Heart left ventricle (tissue), 16 donors: ENCODE data around the gene KRT15. TPM values are rescaled to one million over a fixed set of nuclear protein-coding genes. Genes with fewer than 3 reads are reported as not detected.
A peak's percentile ranks its signal among the peaks of the same experiment; 100 is the strongest.

Experiments used
- ATAC-seq, 4 donors: fragments of 200-7000 bp; cut with Tn5 transposase; one replicate each; pipeline ENCODE4 v1.9.1; 2020 to 2022; ENCODE audit warnings: moderate library complexity in 4 of 4, mild to moderate bottlenecking in 3 of 4, moderate number of reproducible peaks in 1 of 4
- DNase-seq, 5 donors: peaks; one replicate each; pipeline ENCODE4 v3.0.0-alpha.2; 2020
- H3K27ac ChIP-seq, 12 donors: fragments of 200-600 bp; sonication (generic) in 4 of 12; one replicate each; pipeline versions ENCODE4 v1.5.0 to v1.8.0; 2016 to 2022; ENCODE audit warnings: mild to moderate bottlenecking in 2 of 12
- H3K27me3 ChIP-seq, 9 donors: fragments of 200-600 bp; sonication (generic) in 2 of 9; one replicate each; pipeline versions ENCODE4 v1.5.1 to v1.8.0; 2016 to 2022; ENCODE audit warnings: mild to moderate bottlenecking in 3 of 9
- H3K36me3 ChIP-seq, 9 donors: fragments of 200-600 bp; sonication (generic) in 2 of 9; one replicate each; pipeline versions ENCODE4 v1.5.0 to v1.8.0; 2018 to 2022; ENCODE audit warnings: mild to moderate bottlenecking in 2 of 9
- H3K4me1 ChIP-seq, 12 donors: fragments of 200-600 bp; sonication (generic) in 4 of 12; one replicate each; pipeline versions ENCODE4 v1.5.0 to v1.8.0; 2016 to 2022; ENCODE audit warnings: mild to moderate bottlenecking in 3 of 12
- H3K4me3 ChIP-seq, 12 donors: fragments of 200-600 bp; sonication (generic) in 4 of 12; one replicate each; pipeline versions ENCODE4 v1.5.0 to v1.8.0; 2017 to 2022; ENCODE audit warnings: mild to moderate bottlenecking in 9 of 12, moderate library complexity in 4 of 12
- H3K9me3 ChIP-seq, 12 donors: fragments of 200-600 bp; sonication (generic) in 4 of 12; one replicate each; pipeline versions ENCODE4 v1.5.0 to v1.8.0; 2016 to 2022; ENCODE audit warnings: mild to moderate bottlenecking in 1 of 12
- CTCF ChIP-seq, 12 donors: fragments of 200-600 bp; sonication (generic) in 4 of 12; IDR thresholded peaks; one replicate each; pipeline versions ENCODE4 v1.5.0 to v1.8.0; 2018 to 2022; ENCODE audit warnings: antibody characterized with exemption in 12 of 12, mild to moderate bottlenecking in 5 of 12
- POLR2A ChIP-seq, 2 donors: fragments of 450-650 bp; IDR thresholded peaks; one replicate each; pipeline ENCODE4 v1.6.1; 2017; ENCODE audit warnings: antibody characterized with exemption in 2 of 2, mild to moderate bottlenecking in 2 of 2, moderate library complexity in 2 of 2
- WGBS, 4 donors: extraction: QIAGEN DNeasy Blood & Tissue Kit in 2 of 4; methylation state at CpG; one replicate each; pipeline versions ENCODE4 v1.1.5 to v1.1.7; 2013 to 2018; 5-methylcytosine and 5-hydroxymethylcytosine counted together
- intact Hi-C, 10 donors: fragments of 100-400 bp; cut with DNase I; formaldehyde crosslinking; loops; one replicate each; pipeline versions ENCODE4 v1.11.1 to v1.14.2; 2022
- polyA plus RNA-seq, 2 donors: library from polyadenylated mRNA; stranded (reverse); fragments of 200-250 nt; gene quantifications; one replicate each; pipeline ENCODE4 v1.2.3, GENCODE V29; 2013
- total RNA-seq, 9 donors: library from RNA; depleted of rRNA in 2 of 9; stranded (reverse); fragments of >200 nt in 2 of 9; fragmentation: NEBNext Ultra II Directional in 3 of 9; extraction: Animal tissue kit (Norgen Biotek cat#: 25700) in 3 of 9; gene quantifications; one replicate each; pipeline versions ENCODE4 v1.1.0 to v1.2.4, GENCODE V29; 2016 to 2023
- donor health status: ischemic (EF 13 %, LVEDD 7.1; RV severe dilation, severe dysfunction).
- donor health status: healthy with polysubstance abuse.
- donor health status: DM: no; HTN: yes; CAD: no.
- donor health status: DM: no; HTN: no; CAD: no.
- donor health status: ischemic (EF 25% LVEDD 6.9; RV normal size, moderate dysfunction).
- donor health status: ischemic (EF 25% LVEDD 5.7; RV mildly dilated, moderate dysfunction).
- donor health status: healthy.
- donor health status: DM: yes; HTN: yes; CAD: no.
- donor health status: ischemic (EF 35%, LVEDD 5.7; RV mildly dilated, moderate dysfunction).
- donor health status: nonischemic (EF 11% LVEDD 7.7; RV severe dilation, severe dysfunction).
- donor health status: DM: yes; HTN: yes; CAD: no.
- donor health status: PGD.
- donor health status: ischemic (EF 29% LVEDD 5.4; RV normal size, mild dysfunction).
- donor health status: nonischemic (EF 23%, LVEDD 6.1; RV moderate dilation, normal function).

Gene KRT15
- total and polyA plus RNA-seq, 11 donors: 0.14 to 0.36 TPM; not detected in 9

DNA sequence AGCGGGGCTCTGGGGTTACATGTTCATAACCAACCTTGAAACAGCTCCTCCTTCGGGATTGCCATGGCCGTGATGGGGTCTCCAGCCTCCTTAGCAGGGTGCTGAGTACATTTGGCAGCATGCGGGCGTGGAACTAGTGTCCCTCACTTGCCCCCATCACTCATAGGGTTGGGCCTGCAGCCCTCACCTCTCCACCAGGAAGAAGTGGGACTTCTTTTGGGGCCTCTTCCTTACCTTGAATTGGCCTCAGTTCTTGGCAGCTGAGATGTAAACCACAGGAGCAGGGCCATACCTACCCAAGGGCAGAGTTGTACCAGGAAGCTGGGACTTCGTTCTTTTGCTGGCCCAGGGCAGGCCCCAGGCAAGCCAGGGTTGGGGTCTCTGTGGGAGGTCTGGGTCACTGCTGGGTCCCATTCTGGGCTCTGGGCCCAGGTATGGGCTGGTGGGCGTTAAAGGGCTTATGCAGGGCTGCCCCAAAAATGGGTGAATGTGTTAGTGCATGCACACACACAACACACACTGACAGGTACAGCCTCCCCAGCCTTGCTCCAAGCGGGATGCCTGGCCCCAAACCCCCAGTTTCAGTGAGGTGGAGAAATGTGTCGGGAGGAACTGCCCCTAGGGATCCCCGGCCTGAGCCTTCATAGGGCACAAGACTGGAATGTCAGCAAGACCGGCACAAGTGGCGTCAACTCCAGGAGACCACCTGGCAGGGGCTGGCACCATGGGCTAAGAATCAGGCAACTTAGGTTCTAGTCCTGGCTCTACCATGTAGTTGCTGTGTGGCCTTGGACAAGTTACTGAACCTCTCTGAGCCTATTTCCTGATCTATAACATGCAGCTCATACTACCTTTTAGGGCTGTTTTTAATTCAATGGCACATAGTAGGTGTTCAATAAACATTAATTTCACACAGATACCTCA is 3.9 kb upstream of the KRT15 start:
- ATAC-seq (no peak), DNase-seq (no peak)
- WGBS, 4 donors: 85 to 97% (median 89%) methylated on average over 10 to 12 of the region's 12 CpGs
- Histone ChIP-seq H3K4me1 (peaks cover 0 to 6% (median 0%) of the 10 kb centered on the region in 12 donors), H3K36me3 (no peaks in the 10 kb centered on the region), H3K27ac (no peak overlapping the region), H3K4me3 (no peak overlapping the region), H3K27me3 (peaks cover 6 to 53% (median 22%) of the 10 kb centered on the region in 9 donors), H3K9me3 (no peaks in the 10 kb centered on the region)
- TF ChIP-seq CTCF (IDR thresholded peaks at IDR 0.05): no peak
- TF ChIP-seq POLR2A (IDR thresholded peaks at IDR 0.05): no peak
- intact Hi-C loops: no loop called here

DNA sequence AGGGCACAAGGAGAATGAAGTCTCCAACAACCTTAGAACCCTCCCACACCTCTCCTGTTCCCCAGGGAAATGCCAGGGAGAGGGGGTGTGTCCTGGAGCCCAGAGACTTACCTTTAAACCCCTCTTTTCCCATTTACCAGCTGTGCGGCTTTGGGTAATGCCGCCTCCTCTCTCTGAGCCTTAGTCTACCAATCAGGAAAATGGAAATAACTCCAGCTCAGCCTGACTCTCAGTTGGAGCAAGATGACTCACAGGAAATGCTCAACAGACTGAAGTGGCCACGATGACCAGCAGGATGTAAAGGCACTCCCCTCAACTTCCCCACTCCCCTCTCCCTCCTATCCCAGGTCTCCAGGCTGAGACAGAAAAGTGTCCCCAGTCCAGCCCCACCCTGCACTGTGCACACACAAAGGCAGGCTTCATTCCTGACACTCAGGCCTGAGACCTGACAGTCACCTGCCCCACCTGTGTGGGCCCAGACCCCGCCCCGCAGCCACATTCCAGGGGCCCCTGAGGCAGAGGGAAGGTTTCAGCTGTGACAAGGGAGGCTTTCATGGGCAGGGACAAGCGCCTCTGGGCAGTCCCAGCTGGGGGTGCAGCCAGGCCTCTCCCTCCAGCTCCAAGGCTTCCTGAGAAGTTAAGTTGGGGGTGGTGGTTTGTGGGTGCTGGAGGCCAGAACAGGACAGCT is 3.0 kb upstream of the KRT15 start:
- peak in 1 of 5 donors; percentile 1 for DNase-seq
- Histone ChIP-seq H3K36me3 (no peaks in the 10 kb centered on the region), H3K4me1 (no peaks in the 10 kb centered on the region), H3K4me3 (no peak overlapping the region), H3K27me3 (peaks cover 0 to 44% (median 13%) of the 10 kb centered on the region in 9 donors), H3K9me3 (no peaks in the 10 kb centered on the region), H3K27ac (no peak overlapping the region)
- no peak for TF ChIP-seq CTCF (IDR thresholded peaks at IDR 0.05)
- no peak for TF ChIP-seq POLR2A (IDR thresholded peaks at IDR 0.05)
- no peak for ATAC-seq
- intact Hi-C loops: no loop called here
- 65 to 82% (median 75%) methylated on average over 6 of the region's 6 CpGs for WGBS, 4 donors

GRCh38 chr17:41520821-41521521 is 2.3 kb upstream of the KRT15 start:
- peak in 2 of 5 donors; percentile 19 to 30 for DNase-seq
- no peak for TF ChIP-seq CTCF (IDR thresholded peaks at IDR 0.05)
- TF ChIP-seq POLR2A (IDR thresholded peaks at IDR 0.05): no peak
- Histone ChIP-seq H3K27me3 (peaks cover 0 to 45% (median 7%) of the 10 kb centered on the region in 9 donors), H3K9me3 (no peaks in the 10 kb centered on the region), H3K4me1 (no peaks in the 10 kb centered on the region), H3K4me3 (no peak overlapping the region), H3K27ac (no peak overlapping the region), H3K36me3 (no peaks in the 10 kb centered on the region)
- ATAC-seq: no peak
- WGBS, 4 donors: 49 to 55% (median 52%) methylated on average over 5 to 10 of the region's 10 CpGs
- intact Hi-C loops: no loop called here
